RWPE1 (cell line): ENCODE results near the gene PIK3CD.
A peak's percentile ranks its signal among the peaks of the same experiment; 100 is the strongest.

Experiments used
- CTCF ChIA-PET: fragments of 350-600 bp; sonication (Branson Sonifier 250); formaldehyde crosslinking; extraction: SDS; loops from one replicate; lab custom pipeline; 2021; lab: Yijun Ruan, JAX
- POLR2A ChIA-PET: fragments of 400-600 bp; formaldehyde crosslinking; extraction: SDS; loops from one replicate; lab custom pipeline; 2020; ENCODE audit warnings: antibody characterized with exemption; ENCODE audit not compliant: low non-redundant PET; lab: Yijun Ruan, JAX
- DNase-seq: peaks from one replicate; pipeline ENCODE4 v3.0.0; 2012; ENCODE audit warnings: low spot score
- H3K27ac ChIP-seq: fragments of 450-650 bp; 2 replicates; pipeline ENCODE4 v1.5.1; 2017
- TF ChIP-seq, protein P1 (sequence below): fragments of 450-650 bp; conservative IDR thresholded peaks from 2 replicates; pipeline ENCODE4 v1.5.1; 2017; ENCODE audit warnings: low read depth, mild to moderate bottlenecking

PIK3CD gene

DNA sequence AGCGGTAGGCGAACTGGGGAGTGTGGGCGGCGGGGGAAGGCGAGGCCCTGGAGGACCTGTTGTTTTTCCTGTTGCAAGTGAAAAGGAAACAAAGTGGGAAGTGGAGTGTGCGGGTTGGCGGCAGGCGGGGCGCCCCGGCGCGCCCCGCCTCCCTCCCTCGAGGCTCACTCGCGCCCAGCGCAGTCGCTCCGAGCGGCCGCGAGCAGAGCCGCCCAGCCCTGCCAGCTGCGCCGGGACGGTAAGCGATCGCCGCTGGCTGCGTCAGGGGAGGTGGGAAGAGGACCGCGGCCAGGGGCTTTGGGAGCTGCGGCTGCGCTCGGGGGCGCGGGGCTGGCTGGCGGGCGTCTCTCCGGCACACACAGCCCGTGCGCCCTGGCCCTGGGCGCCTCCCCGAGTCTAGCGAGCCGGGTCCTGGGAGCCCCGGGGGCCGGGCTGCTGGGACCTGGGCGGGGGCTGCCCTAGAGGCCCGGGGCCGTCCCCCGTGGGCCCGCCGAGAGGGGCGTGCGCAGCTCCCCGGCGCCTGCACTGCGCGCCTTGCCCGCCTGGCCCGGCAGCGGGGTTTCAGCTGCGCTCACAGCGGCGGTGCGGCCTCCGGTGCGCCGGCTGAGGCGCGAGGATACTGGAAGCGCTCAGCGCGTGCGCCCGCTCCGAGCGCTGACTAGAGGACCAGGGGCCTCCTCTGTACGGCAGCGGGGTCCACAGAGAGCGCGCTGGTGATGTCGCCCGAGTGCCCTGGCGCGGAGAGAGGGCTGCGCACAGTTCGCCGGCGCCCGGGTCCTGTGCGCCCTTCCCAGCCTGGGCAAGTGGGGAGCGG is at the start of gene PIK3CD:
TSS of gene PIK3CD (plus strand) at position 167 of the 814 bp plus-strand sequence. CDS start 58,725 bp downstream, outside the sequence.
- H3K27ac ChIP-seq = no peak within 1 kb of the TSS
- TF ChIP-seq, protein P1, sequence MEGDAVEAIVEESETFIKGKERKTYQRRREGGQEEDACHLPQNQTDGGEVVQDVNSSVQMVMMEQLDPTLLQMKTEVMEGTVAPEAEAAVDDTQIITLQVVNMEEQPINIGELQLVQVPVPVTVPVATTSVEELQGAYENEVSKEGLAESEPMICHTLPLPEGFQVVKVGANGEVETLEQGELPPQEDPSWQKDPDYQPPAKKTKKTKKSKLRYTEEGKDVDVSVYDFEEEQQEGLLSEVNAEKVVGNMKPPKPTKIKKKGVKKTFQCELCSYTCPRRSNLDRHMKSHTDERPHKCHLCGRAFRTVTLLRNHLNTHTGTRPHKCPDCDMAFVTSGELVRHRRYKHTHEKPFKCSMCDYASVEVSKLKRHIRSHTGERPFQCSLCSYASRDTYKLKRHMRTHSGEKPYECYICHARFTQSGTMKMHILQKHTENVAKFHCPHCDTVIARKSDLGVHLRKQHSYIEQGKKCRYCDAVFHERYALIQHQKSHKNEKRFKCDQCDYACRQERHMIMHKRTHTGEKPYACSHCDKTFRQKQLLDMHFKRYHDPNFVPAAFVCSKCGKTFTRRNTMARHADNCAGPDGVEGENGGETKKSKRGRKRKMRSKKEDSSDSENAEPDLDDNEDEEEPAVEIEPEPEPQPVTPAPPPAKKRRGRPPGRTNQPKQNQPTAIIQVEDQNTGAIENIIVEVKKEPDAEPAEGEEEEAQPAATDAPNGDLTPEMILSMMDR = no peak
- POLR2A ChIA-PET = no interaction called here
- CTCF ChIA-PET = interaction anchor here (0.7 to 1.5 kb wide), 5 partner anchors 23 to 208 kb away, joined by 3 to 5 read pairs (median 4); no protein-coding TSS in a partner anchor
- peak; percentile 34 for DNase-seq

DNA sequence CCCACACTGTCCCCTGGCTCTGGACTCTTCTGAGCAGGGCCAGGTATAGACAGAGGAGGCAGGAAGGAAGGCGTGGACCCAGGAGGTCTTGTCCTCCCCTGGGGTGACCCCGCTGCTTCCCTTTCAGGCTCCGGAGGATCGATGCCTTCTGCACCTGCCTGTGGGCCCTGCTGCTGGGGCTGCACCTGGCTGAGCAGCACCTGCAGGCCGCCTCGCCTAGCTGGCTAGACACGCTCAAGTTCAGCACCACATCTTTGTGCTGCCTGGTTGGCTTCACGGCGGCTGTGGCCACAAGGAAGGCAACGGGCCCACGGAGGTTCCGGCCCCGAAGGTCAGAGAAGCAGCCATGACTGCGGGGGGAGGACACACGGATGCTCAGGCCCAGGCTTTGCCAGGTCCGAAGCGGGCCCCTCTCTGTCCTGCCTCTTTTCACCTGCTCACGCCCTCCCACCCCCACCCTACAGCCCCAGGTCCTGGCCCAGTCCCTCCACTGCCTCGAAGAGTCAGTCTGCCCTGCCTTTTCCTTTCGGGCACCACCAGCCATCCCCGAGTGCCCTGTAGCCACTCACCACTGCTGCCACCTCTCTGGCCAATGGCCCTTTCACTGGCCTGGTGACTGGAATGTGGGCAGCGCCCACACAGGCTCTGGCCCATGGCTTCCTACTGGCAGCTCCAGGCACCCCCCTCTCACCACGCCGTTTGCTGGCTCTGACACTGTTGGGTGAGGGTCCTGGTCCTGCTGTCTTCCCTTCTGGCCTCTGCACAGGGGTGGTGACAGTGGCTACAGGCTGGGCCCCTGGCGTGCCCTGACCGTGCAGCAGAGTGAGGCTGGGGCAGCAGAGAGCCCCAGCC is 49.4 kb upstream of the PIK3CD start:
- H3K27ac ChIP-seq = no peak overlapping the region
- ChIA-PET CTCF (no interaction called here), POLR2A (no interaction called here)
- DNase-seq = no peak
- TF ChIP-seq, protein P1 = no peak

DNA sequence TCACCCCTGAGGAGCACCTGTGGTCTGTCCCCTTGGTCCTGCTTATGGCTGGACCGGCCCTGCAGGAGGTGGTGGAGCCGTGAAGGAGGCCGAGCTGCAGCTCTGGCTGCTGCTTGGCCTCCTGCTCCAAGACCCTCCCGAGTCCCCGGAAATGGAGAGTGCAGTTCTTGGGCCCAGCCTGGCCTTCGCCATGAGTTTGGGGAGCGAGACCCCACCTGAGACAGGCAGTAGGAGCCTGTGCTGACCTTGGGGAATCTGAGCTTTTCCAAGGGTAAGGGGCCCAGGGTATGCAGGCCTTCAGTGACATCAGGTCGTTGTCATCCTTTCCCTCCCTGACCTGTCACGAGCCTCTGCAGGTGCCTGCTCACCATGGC is 48.8 kb upstream of the PIK3CD start:
- CTCF ChIA-PET = no interaction called here
- TF ChIP-seq, protein P1 = no peak
- DNase-seq = no peak
- no peak overlapping the region for H3K27ac ChIP-seq
- POLR2A ChIA-PET = no interaction called here

DNA sequence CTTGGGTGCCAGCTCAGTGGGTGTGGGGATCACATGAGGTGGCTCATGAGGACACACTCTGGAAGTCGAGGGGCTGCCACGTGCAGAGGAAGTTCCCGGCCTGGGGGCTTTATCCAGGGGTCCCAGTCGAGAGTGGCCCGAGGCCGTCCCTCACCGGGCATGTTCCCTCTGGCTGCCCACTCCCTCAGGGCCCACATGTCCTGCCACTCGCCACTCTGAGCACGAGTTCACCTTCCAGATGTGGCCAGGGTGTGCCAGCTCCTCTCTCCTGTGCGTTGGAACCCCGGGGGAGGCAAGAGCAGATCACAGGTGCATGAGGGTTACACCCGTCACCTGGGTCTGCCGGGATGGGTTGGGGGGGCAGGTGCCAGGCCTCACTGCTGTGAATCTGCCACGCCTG is 48.2 kb upstream of the PIK3CD start:
- ChIA-PET POLR2A (no interaction called here), CTCF (no interaction called here)

DNA sequence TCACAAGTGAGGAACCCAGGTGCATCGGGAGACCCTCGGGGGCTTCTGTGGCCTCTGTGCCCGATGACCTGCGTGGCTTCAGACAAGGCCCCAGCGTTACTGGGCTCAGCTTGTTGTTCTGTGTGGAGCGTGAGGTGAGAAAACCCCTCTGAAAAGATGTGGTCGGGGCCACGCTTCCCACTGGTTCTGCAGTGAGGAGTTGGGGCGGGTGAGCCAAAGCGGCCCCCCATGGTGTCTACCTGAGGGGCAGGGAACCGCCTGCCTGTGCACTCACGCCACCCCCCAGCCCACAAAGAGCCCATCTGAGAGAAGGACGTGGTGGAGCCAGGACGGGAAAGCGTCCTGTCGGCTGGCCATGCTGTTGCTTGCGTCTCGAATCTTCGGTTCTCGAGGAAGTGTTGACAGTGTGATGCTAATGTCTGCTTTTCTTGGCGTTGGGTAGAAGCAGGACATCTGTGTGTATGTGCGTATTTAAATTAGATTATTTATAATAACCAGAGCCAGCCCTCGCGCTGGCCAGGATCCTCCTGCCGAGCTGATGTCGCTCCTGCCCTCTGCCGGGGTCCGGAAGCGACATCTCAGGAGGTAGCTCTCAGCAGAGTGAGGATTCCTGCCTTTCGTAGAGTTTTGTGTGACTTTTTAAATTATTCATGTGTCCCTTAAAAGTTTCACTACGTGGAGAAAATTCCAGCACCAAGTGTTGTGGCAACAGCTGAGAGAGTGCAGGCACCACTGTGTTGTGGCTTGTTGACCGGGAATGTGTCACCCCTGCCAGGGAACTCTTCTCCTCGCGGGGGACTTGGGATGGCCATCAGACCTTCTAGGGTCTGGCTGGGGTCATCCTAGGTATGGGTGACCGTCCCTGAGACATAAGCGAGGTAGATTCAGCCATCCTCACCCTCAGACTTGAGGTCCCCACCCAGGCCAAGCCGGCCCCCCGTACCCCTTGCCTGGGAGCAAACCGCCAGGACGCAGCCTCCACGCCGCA is 47.5 kb upstream of the PIK3CD start:
- H3K27ac ChIP-seq = no peak overlapping the region
- TF ChIP-seq, protein P1 = no peak
- POLR2A ChIA-PET = no interaction called here
- no peak for DNase-seq
- CTCF ChIA-PET = no interaction called here

More for the DNA sequence above, 48.2 kb upstream of the PIK3CD start:
- TF ChIP-seq, protein P1 = no peak
- H3K27ac ChIP-seq = no peak overlapping the region
- DNase-seq = no peak
